T1000 (cell line): Measurements from ENCODE around the gene KMT5C.
A peak's percentile ranks its signal among the peaks of the same experiment; 100 is the strongest.

ENCODE experiments used
- DNase-seq: peaks from one replicate; lab custom pipeline; 2025; ENCODE audit warnings: mixed read lengths; lab: John Stamatoyannopoulos, UW

The KMT5C gene

GRCh38 chr19:55346725-55347441, 7.2 kb downstream of the KMT5C start:
- no peak for DNase-seq

- DNase-seq = no peak
Observed at GRCh38 chr19:55347442-55348009, 7.8 kb downstream of the KMT5C start.

- DNase-seq = no peak
Observed at GRCh38 chr19:55348317-55349034, 8.8 kb downstream of the KMT5C start.

GRCh38 chr19:55350620-55351315, 11.1 kb downstream of the KMT5C start:
- DNase-seq = no peak

- no peak for DNase-seq
Observed at GRCh38 chr19:55352040-55352439, 12.4 kb downstream of the KMT5C start.

GRCh38 chr19:55352549-55353145, 13.0 kb downstream of the KMT5C start:
- no peak for DNase-seq

- no peak for DNase-seq
Observed at GRCh38 chr19:55353356-55353802, 13.7 kb downstream of the KMT5C start.

- peak; percentile 54 for DNase-seq
Observed at GRCh38 chr19:55353803-55354697, 14.4 kb downstream of the KMT5C start.

GRCh38 chr19:55354698-55355212, 15.1 kb downstream of the KMT5C start, which contains the start of gene COX6B2:
TSS of gene COX6B2 (minus strand) at chr19:55354719. CDS start at chr19:55354521, 198 bp downstream.
- no peak for DNase-seq

GRCh38 chr19:55355213-55355821, 15.6 kb downstream of the KMT5C start:
- DNase-seq = no peak

GRCh38 chr19:55358493-55358892, 18.8 kb downstream of the KMT5C start:
- no peak for DNase-seq

- no peak for DNase-seq
Observed at GRCh38 chr19:55358943-55359908, 19.6 kb downstream of the KMT5C start.

GRCh38 chr19:55360902-55361301, 21.2 kb downstream of the KMT5C start:
- no peak for DNase-seq

- no peak for DNase-seq
Observed at GRCh38 chr19:55362174-55362989, 22.7 kb downstream of the KMT5C start.

GRCh38 chr19:55362990-55363716, 23.5 kb downstream of the KMT5C start, which contains the start of gene GARIN5B:
TSS of gene GARIN5B (minus strand) at chr19:55363260. CDS start at chr19:55363066, 194 bp downstream.
- no peak for DNase-seq

- no peak for DNase-seq
Observed at GRCh38 chr19:55365245-55365644, 25.6 kb downstream of the KMT5C start.

GRCh38 chr19:55365964-55366363, 26.3 kb downstream of the KMT5C start:
- DNase-seq = no peak
